Measurements from ENCODE around the gene DMTF1. TPM values are rescaled to one million over a fixed set of nuclear protein-coding genes. Genes with fewer than 3 reads are reported as not detected.

DMTF1 gene
- total RNA-seq, 2 donors from 2014 or later: 25.7 to 26.9 TPM

GRCh38 chr7:87210506-87210905 lies 58.3 kb downstream of the DMTF1 start:
- Histone ChIP-seq H3K9me3 (peaks cover 0 to 10% of the 10 kb centered on the region in 2 donors), H3K4me1 (peaks cover 0 to 10% of the 10 kb centered on the region in 2 donors), H3K27me3 (no peaks in the 10 kb centered on the region), H3K4me3 (no peak overlapping the region), H3K27ac (no peak overlapping the region), H3K36me3 (no peaks in the 10 kb centered on the region)
- no peak for TF ChIP-seq CTCF (IDR thresholded peaks at IDR 0.05)
- DNase-seq (ENCODE audit: low spot score): no peak

GRCh38 chr7:87212498-87212897 lies 60.2 kb downstream of the DMTF1 start:
- Histone ChIP-seq H3K27me3 (no peaks in the 10 kb centered on the region), H3K4me1 (peaks cover 0 to 16% of the 10 kb centered on the region in 2 donors), H3K4me3 (no peak overlapping the region), H3K36me3 (no peaks in the 10 kb centered on the region), H3K27ac (no peak overlapping the region), H3K9me3 (no peaks in the 10 kb centered on the region)
- TF ChIP-seq CTCF (IDR thresholded peaks at IDR 0.05): no peak
- DNase-seq (ENCODE audit: low spot score): no peak

DNA sequence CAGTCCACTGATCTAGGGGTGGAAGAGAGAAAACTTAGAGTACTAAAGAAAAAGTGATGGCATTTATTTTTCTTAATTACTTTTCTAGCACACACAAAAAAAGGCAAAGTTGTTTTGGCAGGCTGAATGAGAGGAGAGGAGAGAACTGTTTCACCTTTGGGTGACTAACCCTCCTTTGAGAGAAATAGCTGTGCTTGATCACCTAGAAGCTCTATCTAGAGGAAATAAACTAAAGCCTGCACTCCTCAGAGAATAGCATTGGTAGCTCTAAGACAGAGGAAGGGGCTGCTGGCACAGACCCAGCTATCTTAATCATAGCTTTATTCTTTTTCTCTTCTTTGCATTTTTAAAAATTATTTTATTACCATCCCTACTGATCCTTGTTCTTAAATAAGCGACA lies 61.0 kb downstream of the DMTF1 start:
- H3K4me1 ChIP-seq: peaks cover 0 to 24% of the 10 kb centered on the region in 2 donors
- H3K36me3 ChIP-seq: no peaks in the 10 kb centered on the region
- H3K9me3 ChIP-seq: no peaks in the 10 kb centered on the region
- H3K4me3 ChIP-seq: no peak overlapping the region
- no peak for DNase-seq (ENCODE audit: low spot score)
- no peak for TF ChIP-seq CTCF (IDR thresholded peaks at IDR 0.05)
- H3K27me3 ChIP-seq: no peaks in the 10 kb centered on the region
- H3K27ac ChIP-seq: no peak overlapping the region

DNA sequence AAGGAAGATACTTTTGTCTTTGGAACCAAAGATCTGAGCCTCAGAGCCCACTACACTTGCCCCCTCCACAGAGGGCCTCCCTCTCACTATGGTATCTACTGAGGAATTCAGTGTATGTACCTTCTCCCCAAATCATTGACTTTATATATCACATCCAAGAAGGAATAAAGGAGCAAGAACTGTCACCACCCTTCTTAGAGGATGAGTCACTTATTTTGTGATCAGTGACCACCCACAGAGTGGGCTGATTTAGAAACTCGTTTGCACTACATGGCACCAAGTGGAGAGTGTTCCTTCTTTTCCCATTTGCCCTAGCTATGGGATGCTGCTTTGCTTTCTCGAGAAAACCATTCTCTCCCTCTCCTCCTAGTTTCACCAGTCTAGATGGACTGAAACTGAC lies 61.6 kb downstream of the DMTF1 start:
- no peak for DNase-seq (ENCODE audit: low spot score)
- no peaks in the 10 kb centered on the region for H3K36me3 ChIP-seq
- TF ChIP-seq CTCF (IDR thresholded peaks at IDR 0.05): no peak
- H3K27me3 ChIP-seq: no peaks in the 10 kb centered on the region
- H3K4me1 ChIP-seq: peaks cover 0 to 27% of the 10 kb centered on the region in 2 donors
- no peak overlapping the region for H3K27ac ChIP-seq
- no peaks in the 10 kb centered on the region for H3K9me3 ChIP-seq
- no peak overlapping the region for H3K4me3 ChIP-seq

DNA sequence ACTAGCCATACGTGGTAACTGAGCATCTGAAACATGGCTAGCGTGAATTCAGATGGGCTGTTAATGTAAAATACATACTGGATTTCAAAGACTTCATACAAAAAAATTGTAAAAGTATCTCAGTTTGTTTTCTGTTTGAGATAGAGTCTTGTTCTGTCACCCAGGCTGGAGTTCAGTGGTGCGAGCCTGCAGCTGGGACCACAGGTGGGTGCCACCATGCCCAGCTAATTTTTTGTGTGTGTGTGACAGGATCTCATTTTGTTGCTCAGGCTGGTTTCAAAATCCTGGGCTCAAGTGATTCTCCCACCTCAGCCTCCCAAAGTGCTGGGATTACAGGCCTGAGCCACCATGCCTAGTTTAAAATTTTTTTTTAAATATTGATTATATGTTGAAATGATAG lies 62.8 kb downstream of the DMTF1 start:
- peaks cover 0 to 27% of the 10 kb centered on the region in 2 donors for H3K4me1 ChIP-seq

More for the DNA sequence above, 62.8 kb downstream of the DMTF1 start:
- Histone ChIP-seq H3K9me3 (no peaks in the 10 kb centered on the region), H3K4me3 (no peak overlapping the region), H3K36me3 (no peaks in the 10 kb centered on the region), H3K27ac (no peak overlapping the region), H3K27me3 (no peaks in the 10 kb centered on the region)
- TF ChIP-seq CTCF (IDR thresholded peaks at IDR 0.05): no peak
- no peak for DNase-seq (ENCODE audit: low spot score)

Measured in right atrium auricular region (tissue), 2 donors.